H1 (cell line): Measurements from ENCODE around the gene FAM76A. TPM values are rescaled to one million over a fixed set of nuclear protein-coding genes. Genes with fewer than 3 reads are reported as not detected.

Source experiments
- KDM4A ChIP-seq: IDR thresholded peaks from one replicate; pipeline ENCODE4 v1.7.1; 2012; ENCODE audit warnings: low read depth, mild to moderate bottlenecking, moderate library complexity, low read length, inconsistent platforms; ENCODE audit not compliant: severe bottlenecking
- polyA plus RNA-seq, 7 experiments: library from polyadenylated mRNA; depleted of rRNA in 3 of 7; stranded (reverse) in 5 of 7; unstranded in 2 of 7; fragments of >200 nt in 5 of 7; fragments of 200-250 nt in 2 of 7; gene quantifications; 1 replicate in 5 of 7; 2 replicates in 1 of 7; 4 replicates in 1 of 7; pipeline versions ENCODE4 v1.2.1 to v1.2.3, GENCODE V29; 2011 to 2013; ENCODE audit warnings: missing spikeins in 2 of 7, mixed read lengths in 2 of 7
- total RNA-seq: library from RNA; stranded (reverse); fragmentation: NEBNext Ultra II Directional; extraction: Animal tissue kit (Norgen Biotek cat#: 25700); gene quantifications from 2 replicates; pipeline ENCODE4 v1.2.1, GENCODE V29; 2021
- TF ChIP-seq, protein P1 (sequence below): fragments of 300-600 bp; sonication (generic); IDR thresholded peaks from 2 replicates; pipeline ENCODE4 v1.7.1; 2012; ENCODE audit warnings: low read length, moderate library complexity, mild to moderate bottlenecking, inconsistent platforms; ENCODE audit not compliant: insufficient replicate concordance
- TF ChIP-seq, protein P2 (sequence below): IDR thresholded peaks from 2 replicates; pipeline ENCODE4 v1.6.1; 2012; ENCODE audit warnings: inconsistent platforms

FAM76A gene
- total and polyA plus RNA-seq, 2 of the 8 experiments (the other 6 are each of a cell fraction or from before 2014, with no cell fraction given), result 3.4 to 16.2 TPM

DNA sequence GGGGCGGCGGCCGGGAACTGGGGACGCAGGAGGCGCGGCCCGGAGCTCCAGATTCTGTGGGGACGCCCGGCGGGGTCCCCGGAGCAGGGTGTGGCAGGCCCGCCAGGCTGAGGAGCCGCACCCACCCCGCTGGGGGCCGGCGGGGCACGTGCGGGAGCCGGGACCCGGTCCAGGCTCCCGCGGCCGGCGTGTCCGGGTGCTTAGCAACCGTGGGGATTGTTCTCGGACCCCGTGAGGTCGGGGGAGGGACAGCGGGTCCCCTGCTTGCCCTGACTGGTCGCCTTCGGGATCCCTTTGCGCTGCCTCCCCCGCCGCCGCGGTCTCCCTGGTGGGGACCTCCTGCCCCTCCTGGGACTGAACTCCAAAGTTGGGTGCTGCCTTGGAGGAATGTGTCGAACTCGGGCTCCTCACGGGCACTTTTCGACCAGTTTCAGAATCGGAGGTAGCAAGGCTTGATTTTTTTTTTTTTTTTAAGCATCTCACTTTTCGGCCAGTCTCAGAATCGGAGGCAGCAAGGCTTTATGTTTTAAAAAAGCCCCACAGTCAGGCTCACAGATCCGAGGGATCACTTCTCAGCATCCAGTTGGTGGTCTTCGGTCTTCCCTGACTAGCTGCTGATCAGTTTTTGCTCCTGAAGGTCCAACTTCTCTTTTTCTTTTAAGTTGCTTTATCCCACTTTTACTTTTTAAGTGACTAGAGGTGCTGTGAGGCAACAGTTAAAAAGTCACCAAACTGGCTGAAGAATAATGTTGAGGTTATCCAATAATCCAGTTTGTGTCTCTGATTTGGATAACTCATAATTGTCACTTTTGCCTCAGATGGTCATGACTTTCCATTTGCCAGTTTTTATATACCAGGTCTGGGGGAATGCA, 648 bp downstream of the FAM76A start (continued):
- TF ChIP-seq, protein P1, sequence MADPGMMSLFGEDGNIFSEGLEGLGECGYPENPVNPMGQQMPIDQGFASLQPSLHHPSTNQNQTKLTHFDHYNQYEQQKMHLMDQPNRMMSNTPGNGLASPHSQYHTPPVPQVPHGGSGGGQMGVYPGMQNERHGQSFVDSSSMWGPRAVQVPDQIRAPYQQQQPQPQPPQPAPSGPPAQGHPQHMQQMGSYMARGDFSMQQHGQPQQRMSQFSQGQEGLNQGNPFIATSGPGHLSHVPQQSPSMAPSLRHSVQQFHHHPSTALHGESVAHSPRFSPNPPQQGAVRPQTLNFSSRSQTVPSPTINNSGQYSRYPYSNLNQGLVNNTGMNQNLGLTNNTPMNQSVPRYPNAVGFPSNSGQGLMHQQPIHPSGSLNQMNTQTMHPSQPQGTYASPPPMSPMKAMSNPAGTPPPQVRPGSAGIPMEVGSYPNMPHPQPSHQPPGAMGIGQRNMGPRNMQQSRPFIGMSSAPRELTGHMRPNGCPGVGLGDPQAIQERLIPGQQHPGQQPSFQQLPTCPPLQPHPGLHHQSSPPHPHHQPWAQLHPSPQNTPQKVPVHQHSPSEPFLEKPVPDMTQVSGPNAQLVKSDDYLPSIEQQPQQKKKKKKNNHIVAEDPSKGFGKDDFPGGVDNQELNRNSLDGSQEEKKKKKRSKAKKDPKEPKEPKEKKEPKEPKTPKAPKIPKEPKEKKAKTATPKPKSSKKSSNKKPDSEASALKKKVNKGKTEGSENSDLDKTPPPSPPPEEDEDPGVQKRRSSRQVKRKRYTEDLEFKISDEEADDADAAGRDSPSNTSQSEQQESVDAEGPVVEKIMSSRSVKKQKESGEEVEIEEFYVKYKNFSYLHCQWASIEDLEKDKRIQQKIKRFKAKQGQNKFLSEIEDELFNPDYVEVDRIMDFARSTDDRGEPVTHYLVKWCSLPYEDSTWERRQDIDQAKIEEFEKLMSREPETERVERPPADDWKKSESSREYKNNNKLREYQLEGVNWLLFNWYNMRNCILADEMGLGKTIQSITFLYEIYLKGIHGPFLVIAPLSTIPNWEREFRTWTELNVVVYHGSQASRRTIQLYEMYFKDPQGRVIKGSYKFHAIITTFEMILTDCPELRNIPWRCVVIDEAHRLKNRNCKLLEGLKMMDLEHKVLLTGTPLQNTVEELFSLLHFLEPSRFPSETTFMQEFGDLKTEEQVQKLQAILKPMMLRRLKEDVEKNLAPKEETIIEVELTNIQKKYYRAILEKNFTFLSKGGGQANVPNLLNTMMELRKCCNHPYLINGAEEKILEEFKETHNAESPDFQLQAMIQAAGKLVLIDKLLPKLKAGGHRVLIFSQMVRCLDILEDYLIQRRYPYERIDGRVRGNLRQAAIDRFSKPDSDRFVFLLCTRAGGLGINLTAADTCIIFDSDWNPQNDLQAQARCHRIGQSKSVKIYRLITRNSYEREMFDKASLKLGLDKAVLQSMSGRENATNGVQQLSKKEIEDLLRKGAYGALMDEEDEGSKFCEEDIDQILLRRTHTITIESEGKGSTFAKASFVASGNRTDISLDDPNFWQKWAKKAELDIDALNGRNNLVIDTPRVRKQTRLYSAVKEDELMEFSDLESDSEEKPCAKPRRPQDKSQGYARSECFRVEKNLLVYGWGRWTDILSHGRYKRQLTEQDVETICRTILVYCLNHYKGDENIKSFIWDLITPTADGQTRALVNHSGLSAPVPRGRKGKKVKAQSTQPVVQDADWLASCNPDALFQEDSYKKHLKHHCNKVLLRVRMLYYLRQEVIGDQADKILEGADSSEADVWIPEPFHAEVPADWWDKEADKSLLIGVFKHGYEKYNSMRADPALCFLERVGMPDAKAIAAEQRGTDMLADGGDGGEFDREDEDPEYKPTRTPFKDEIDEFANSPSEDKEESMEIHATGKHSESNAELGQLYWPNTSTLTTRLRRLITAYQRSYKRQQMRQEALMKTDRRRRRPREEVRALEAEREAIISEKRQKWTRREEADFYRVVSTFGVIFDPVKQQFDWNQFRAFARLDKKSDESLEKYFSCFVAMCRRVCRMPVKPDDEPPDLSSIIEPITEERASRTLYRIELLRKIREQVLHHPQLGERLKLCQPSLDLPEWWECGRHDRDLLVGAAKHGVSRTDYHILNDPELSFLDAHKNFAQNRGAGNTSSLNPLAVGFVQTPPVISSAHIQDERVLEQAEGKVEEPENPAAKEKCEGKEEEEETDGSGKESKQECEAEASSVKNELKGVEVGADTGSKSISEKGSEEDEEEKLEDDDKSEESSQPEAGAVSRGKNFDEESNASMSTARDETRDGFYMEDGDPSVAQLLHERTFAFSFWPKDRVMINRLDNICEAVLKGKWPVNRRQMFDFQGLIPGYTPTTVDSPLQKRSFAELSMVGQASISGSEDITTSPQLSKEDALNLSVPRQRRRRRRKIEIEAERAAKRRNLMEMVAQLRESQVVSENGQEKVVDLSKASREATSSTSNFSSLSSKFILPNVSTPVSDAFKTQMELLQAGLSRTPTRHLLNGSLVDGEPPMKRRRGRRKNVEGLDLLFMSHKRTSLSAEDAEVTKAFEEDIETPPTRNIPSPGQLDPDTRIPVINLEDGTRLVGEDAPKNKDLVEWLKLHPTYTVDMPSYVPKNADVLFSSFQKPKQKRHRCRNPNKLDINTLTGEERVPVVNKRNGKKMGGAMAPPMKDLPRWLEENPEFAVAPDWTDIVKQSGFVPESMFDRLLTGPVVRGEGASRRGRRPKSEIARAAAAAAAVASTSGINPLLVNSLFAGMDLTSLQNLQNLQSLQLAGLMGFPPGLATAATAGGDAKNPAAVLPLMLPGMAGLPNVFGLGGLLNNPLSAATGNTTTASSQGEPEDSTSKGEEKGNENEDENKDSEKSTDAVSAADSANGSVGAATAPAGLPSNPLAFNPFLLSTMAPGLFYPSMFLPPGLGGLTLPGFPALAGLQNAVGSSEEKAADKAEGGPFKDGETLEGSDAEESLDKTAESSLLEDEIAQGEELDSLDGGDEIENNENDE, result no peak
- TF ChIP-seq, protein P2, sequence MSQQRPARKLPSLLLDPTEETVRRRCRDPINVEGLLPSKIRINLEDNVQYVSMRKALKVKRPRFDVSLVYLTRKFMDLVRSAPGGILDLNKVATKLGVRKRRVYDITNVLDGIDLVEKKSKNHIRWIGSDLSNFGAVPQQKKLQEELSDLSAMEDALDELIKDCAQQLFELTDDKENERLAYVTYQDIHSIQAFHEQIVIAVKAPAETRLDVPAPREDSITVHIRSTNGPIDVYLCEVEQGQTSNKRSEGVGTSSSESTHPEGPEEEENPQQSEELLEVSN, result no peak
- TF ChIP-seq KDM4A, result peak; percentile 48
